Coronary artery (tissue), 2 donors: ENCODE measurements around the gene GDPD4.

Source experiments
- DNase-seq: peaks from one replicate; pipeline ENCODE4 v3.0.0-alpha.2; 2017; ENCODE audit warnings: low spot score
- H3K27ac ChIP-seq, 2 donors: fragments of 200-600 bp; sonication (generic); one replicate each; pipeline ENCODE4 v1.5.1; 2016 to 2019
- H3K4me3 ChIP-seq: fragments of 200-600 bp; sonication (generic); 2 replicates; pipeline ENCODE4 v1.5.1; 2016; ENCODE audit warnings: mild to moderate bottlenecking, moderate library complexity
- TF ChIP-seq, protein P1 (sequence below): fragments of 200-600 bp; sonication (generic); IDR thresholded peaks from one replicate; pipeline ENCODE4 v1.5.1; 2019; ENCODE audit warnings: antibody characterized with exemption

Gene GDPD4

DNA sequence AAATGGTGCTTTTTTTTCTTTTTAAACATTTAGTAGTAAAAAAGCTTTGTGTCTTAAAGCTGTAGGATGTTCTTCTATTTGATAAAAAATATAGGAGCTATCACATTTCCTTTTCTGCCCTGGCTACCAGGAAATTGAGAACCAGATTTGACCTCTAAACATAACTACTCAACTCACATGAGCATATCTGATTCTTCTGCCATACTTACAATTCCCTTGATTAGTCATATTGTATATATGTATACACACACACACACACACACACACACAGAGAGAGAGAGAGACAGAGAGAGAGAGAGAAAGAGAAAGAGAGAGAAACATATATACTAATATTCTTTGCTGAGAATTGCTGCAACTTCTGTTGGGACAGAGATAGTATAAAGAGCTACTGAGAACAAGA is 23.0 kb upstream of the GDPD4 start:
- no peak overlapping the region for H3K27ac ChIP-seq
- no peak for DNase-seq
- TF ChIP-seq, protein P1, sequence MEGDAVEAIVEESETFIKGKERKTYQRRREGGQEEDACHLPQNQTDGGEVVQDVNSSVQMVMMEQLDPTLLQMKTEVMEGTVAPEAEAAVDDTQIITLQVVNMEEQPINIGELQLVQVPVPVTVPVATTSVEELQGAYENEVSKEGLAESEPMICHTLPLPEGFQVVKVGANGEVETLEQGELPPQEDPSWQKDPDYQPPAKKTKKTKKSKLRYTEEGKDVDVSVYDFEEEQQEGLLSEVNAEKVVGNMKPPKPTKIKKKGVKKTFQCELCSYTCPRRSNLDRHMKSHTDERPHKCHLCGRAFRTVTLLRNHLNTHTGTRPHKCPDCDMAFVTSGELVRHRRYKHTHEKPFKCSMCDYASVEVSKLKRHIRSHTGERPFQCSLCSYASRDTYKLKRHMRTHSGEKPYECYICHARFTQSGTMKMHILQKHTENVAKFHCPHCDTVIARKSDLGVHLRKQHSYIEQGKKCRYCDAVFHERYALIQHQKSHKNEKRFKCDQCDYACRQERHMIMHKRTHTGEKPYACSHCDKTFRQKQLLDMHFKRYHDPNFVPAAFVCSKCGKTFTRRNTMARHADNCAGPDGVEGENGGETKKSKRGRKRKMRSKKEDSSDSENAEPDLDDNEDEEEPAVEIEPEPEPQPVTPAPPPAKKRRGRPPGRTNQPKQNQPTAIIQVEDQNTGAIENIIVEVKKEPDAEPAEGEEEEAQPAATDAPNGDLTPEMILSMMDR: no peak
- no peak overlapping the region for H3K4me3 ChIP-seq

DNA sequence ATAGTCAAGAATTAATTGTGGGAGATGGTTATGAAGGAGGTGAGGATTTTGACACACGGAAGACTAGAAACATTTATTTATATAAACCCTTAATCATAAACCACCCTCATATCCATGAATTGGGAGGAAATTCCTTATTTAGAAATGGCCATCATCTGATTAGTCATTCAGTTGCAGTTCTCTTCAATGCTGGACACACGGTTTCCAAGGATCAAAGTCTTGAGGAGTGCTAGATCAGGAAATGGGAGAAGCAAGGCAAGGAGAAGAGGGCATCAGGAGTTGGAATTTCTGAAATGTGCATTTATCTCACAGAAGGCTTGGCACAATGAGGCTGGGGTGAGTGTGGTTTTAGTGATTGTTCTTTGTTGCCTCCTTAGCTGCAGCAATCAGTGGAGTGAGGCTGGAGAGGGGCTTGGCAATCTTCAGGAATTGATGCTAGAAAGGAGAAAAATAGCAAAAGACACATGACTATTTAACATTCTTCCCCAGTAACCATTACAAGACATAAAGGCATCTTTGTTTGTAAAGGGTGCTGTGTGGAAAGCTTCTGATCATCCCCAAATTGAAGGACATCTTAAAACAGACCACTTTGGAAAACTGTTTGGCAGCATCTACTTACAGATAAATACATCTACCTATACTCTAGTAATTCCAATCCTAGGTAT is 21.6 kb upstream of the GDPD4 start:
- Histone ChIP-seq H3K4me3 (no peak overlapping the region), H3K27ac (no peak overlapping the region)
- TF ChIP-seq, protein P1: no peak
- no peak for DNase-seq

DNA sequence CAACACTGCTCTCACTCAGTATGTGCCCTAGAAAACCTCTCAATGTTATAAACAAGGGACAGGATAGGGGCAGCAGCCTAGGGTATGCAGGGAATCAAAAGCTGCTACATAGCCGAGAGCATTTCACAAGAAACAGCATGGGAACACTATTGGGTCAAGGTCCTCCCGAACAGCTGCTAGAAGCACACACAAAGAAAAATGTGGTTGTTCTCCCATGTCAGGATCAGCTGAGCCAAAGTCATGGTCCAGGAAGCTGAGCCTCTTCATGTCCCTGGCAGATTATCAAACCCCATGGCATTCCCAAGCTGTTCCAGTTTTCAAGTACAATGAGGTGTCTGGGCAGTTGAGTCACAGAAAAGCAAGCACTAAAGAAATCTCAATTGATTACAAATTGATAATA is 21.0 kb upstream of the GDPD4 start:
- DNase-seq: no peak
- TF ChIP-seq, protein P1: no peak
- H3K4me3 ChIP-seq: no peak overlapping the region
- no peak overlapping the region for H3K27ac ChIP-seq

DNA sequence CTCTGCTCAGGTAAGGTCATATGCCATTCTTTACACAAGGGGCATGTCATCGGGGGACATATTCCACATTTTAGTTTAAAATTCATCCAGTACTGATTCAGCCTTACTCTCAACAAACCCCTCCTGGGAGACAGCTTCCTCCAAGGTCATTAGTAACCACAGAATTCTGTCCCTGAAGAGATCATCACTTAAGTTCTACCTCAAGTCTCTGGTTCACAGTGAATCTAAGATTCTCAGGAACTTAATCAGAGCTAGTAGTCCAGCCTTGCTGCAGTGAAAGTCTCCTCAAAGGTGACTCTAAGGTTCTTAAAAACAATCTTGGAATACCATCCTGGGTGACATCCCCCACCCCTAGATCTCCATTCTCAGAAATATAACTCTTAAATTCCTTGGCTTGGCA is 18.9 kb upstream of the GDPD4 start:
- Histone ChIP-seq H3K4me3 (no peak overlapping the region), H3K27ac (no peak overlapping the region)
- TF ChIP-seq, protein P1: no peak
- DNase-seq: no peak

DNA sequence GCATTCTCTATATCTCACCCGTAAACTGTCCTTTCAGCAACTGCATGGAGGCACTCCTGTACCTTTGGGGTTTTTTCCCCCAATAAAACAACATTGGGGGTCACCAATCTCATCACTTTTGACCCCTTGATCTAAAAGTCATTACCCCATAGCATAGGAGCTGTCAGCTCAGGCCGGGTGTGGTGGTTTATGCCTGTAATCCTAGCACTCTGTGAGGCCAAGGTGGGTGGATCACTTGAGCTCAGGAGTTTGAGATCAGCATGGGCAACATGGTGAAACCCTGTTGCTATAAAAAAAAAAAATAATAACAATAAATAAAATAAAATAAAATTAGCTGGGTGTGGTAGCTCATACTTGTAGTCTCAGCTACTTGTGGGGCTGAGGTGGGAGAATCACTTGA is 17.1 kb upstream of the GDPD4 start:
- DNase-seq: no peak
- Histone ChIP-seq H3K27ac (no peak overlapping the region), H3K4me3 (no peak overlapping the region)
- TF ChIP-seq, protein P1: no peak

DNA sequence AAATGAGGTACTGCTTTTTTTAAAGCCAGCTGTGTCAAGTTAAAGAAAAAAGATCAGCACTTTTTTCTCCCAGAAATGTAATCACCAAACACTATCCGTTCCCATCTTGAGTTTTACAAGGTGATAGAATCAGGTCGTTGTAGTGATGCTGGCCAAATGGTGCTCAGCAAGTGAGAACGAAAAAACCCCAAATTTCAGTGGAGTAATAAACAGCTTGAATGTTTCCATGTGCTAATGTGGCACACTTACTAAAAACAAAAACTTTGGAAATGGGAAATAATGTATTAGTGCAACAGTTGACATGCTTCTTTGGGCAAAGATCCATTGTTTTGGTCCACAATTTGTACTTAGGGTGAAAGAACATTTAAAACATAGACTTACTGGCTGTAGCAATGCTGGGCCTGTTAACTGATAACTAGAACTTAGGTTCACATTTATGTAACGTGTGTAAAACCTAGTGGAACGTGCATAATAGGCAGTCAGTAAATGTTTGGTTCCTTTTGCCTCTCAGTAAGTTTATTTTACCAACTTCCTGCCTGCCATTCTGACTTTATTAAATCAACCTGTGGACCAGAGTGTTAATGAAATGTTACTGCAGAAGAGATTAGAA is 15.4 kb upstream of the GDPD4 start:
- no peak for DNase-seq
- H3K27ac ChIP-seq: no peak overlapping the region
- no peak overlapping the region for H3K4me3 ChIP-seq
- TF ChIP-seq, protein P1: no peak

DNA sequence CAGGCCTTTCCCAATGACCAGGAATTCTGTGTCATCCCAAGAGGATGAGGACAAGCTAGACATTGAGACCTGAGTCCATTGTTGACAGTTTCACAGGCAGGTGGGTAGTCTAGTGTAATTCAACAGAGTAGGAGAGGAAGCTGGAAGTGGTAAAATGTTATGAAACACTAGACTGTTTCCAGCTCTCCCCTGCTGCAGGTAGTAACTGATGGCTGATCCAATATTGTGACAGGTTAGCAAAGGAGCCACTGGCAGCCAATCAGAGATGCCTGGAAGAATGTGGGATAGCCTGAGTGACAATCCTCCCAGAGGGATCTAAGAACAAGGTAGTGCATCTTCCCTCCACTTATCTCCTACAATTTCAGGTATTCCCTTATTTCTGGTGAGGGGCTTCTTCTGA is 10.6 kb upstream of the GDPD4 start:
- TF ChIP-seq, protein P1: no peak
- H3K4me3 ChIP-seq: no peak overlapping the region
- H3K27ac ChIP-seq: no peak overlapping the region
- DNase-seq: no peak
